HUES48 (cell line): ENCODE data around the gene MAPKAP1.

ENCODE experiments used
- H3K27ac ChIP-seq: one replicate; pipeline ENCODE4 v1.7.0; 2013; ENCODE audit warnings: low read depth, low read length, inconsistent platforms
- H3K27me3 ChIP-seq: 2 replicates; pipeline ENCODE4 v1.6.1; 2013; ENCODE audit warnings: mild to moderate bottlenecking, low read length; ENCODE audit not compliant: control insufficient read depth, insufficient read depth
- H3K36me3 ChIP-seq: 2 replicates; pipeline ENCODE4 v1.6.1; 2013; ENCODE audit warnings: low read length; ENCODE audit not compliant: control insufficient read depth, insufficient read depth
- H3K4me1 ChIP-seq: 2 replicates; pipeline ENCODE4 v1.6.1; 2013; ENCODE audit warnings: mild to moderate bottlenecking, low read length; ENCODE audit not compliant: control insufficient read depth, insufficient read depth
- H3K4me3 ChIP-seq: 2 replicates; pipeline ENCODE4 v1.5.1; 2013; ENCODE audit warnings: mild to moderate bottlenecking, low read depth, low read length
- H3K9ac ChIP-seq: 2 replicates; pipeline ENCODE4 v1.6.1; 2013; ENCODE audit warnings: mild to moderate bottlenecking, low read depth, low read length, moderate library complexity
- H3K9me3 ChIP-seq: 2 replicates; pipeline ENCODE4 v1.6.1; 2013; ENCODE audit warnings: low read length; ENCODE audit not compliant: control insufficient read depth, insufficient read depth

MAPKAP1 gene

GRCh38 chr9:125463926-125464325, 243.1 kb downstream of the MAPKAP1 start:
- Histone ChIP-seq H3K27me3 (no peaks in the 10 kb centered on the region), H3K4me1 (0 out of 2 replicates have a peak, but pooled peaks cover 7% of the 10 kb centered on the region), H3K27ac (no peak overlapping the region), H3K36me3 (0 out of 2 replicates have a peak, but pooled peaks cover 4% of the 10 kb centered on the region), H3K4me3 (no peak overlapping the region), H3K9me3 (peaks cover 5% of the 10 kb centered on the region), H3K9ac (no peak overlapping the region)

GRCh38 chr9:125462861-125463291, 244.1 kb downstream of the MAPKAP1 start:
- H3K4me3 ChIP-seq: no peak overlapping the region
- H3K27ac ChIP-seq: peak overlapping the region; percentile 11

GRCh38 chr9:125461636-125462190, 245.3 kb downstream of the MAPKAP1 start:
- H3K9ac ChIP-seq: no peak overlapping the region
- no peak overlapping the region for H3K4me3 ChIP-seq
- 0 out of 2 replicates have a peak, but pooled peaks cover 4% of the 10 kb centered on the region for H3K36me3 ChIP-seq
- no peaks in the 10 kb centered on the region for H3K27me3 ChIP-seq
- H3K27ac ChIP-seq: no peak overlapping the region
- H3K9me3 ChIP-seq: peaks cover 15% of the 10 kb centered on the region
- 0 out of 2 replicates have a peak, but pooled peaks cover 7% of the 10 kb centered on the region for H3K4me1 ChIP-seq

More at GRCh38 chr9:125462861-125463291, 244.1 kb downstream of the MAPKAP1 start:
- peaks cover 5% of the 10 kb centered on the region for H3K9me3 ChIP-seq
- H3K4me1 ChIP-seq: 0 out of 2 replicates have a peak, but pooled peaks cover 7% of the 10 kb centered on the region
- no peak overlapping the region for H3K9ac ChIP-seq
- H3K27me3 ChIP-seq: no peaks in the 10 kb centered on the region
- 0 out of 2 replicates have a peak, but pooled peaks cover 4% of the 10 kb centered on the region for H3K36me3 ChIP-seq

- Histone ChIP-seq H3K36me3 (no peaks in the 10 kb centered on the region), H3K27ac (no peak overlapping the region), H3K9ac (no peak overlapping the region), H3K9me3 (peaks cover 21% of the 10 kb centered on the region), H3K4me1 (0 out of 2 replicates have a peak, but pooled peaks cover 7% of the 10 kb centered on the region), H3K27me3 (no peaks in the 10 kb centered on the region), H3K4me3 (no peak overlapping the region)
Measured at GRCh38 chr9:125460883-125461635, 245.9 kb downstream of the MAPKAP1 start.

- Histone ChIP-seq H3K9me3 (peaks cover 25% of the 10 kb centered on the region), H3K4me3 (no peak overlapping the region), H3K27ac (no peak overlapping the region), H3K27me3 (no peaks in the 10 kb centered on the region), H3K9ac (no peak overlapping the region), H3K36me3 (no peaks in the 10 kb centered on the region), H3K4me1 (0 out of 2 replicates have a peak, but pooled peaks cover 7% of the 10 kb centered on the region)
Measured at GRCh38 chr9:125460346-125460745, 246.7 kb downstream of the MAPKAP1 start.

- Histone ChIP-seq H3K4me1 (peaks cover 9% of the 10 kb centered on the region; the same call in 1 of the 2 replicates), H3K9ac (no peak overlapping the region), H3K36me3 (no peaks in the 10 kb centered on the region), H3K27ac (no peak overlapping the region), H3K4me3 (no peak overlapping the region), H3K9me3 (peaks cover 25% of the 10 kb centered on the region), H3K27me3 (no peaks in the 10 kb centered on the region)
Measured at GRCh38 chr9:125457357-125457756, 249.7 kb downstream of the MAPKAP1 start.

GRCh38 chr9:125455876-125456275, 251.1 kb downstream of the MAPKAP1 start:
- Histone ChIP-seq H3K36me3 (no peaks in the 10 kb centered on the region), H3K27ac (no peak overlapping the region), H3K9me3 (peaks cover 25% of the 10 kb centered on the region), H3K4me3 (no peak overlapping the region), H3K4me1 (peaks cover 9% of the 10 kb centered on the region; the same call in 1 of the 2 replicates), H3K9ac (no peak overlapping the region), H3K27me3 (no peaks in the 10 kb centered on the region)

- Histone ChIP-seq H3K27me3 (no peaks in the 10 kb centered on the region), H3K36me3 (no peaks in the 10 kb centered on the region), H3K9me3 (peaks cover 25% of the 10 kb centered on the region), H3K4me3 (no peak overlapping the region), H3K27ac (no peak overlapping the region), H3K4me1 (peaks cover 9% of the 10 kb centered on the region; the same call in 1 of the 2 replicates), H3K9ac (no peak overlapping the region)
Measured at GRCh38 chr9:125455132-125455531, 251.9 kb downstream of the MAPKAP1 start.

- Histone ChIP-seq H3K9me3 (no peaks in the 10 kb centered on the region), H3K36me3 (0 out of 2 replicates have a peak, but pooled peaks cover 10% of the 10 kb centered on the region), H3K4me1 (no peaks in the 10 kb centered on the region), H3K9ac (no peak overlapping the region), H3K27ac (no peak overlapping the region), H3K4me3 (no peak overlapping the region), H3K27me3 (no peaks in the 10 kb centered on the region)
Measured at GRCh38 chr9:125447202-125447802, 259.7 kb downstream of the MAPKAP1 start.

GRCh38 chr9:125446561-125447094, 260.4 kb downstream of the MAPKAP1 start:
- Histone ChIP-seq H3K4me3 (no peak overlapping the region), H3K27ac (no peak overlapping the region), H3K9me3 (no peaks in the 10 kb centered on the region), H3K36me3 (0 out of 2 replicates have a peak, but pooled peaks cover 10% of the 10 kb centered on the region), H3K9ac (no peak overlapping the region), H3K4me1 (no peaks in the 10 kb centered on the region), H3K27me3 (no peaks in the 10 kb centered on the region)
